ENCODE results near the gene FBF1.

- no peak for TF ChIP-seq CTCF (IDR thresholded peaks at IDR 0.05; ENCODE audit: extremely low read depth in 1 of 2, insufficient read depth in 1 of 2, low read depth in 1 of 2, low read length in 2 of 2)
- TF ChIP-seq POLR2A (IDR thresholded peaks at IDR 0.05; ENCODE audit: low read depth, low read length) = no peak
- TF ChIP-seq JUN (IDR thresholded peaks at IDR 0.05; ENCODE audit: borderline replicate concordance, insufficient read depth, insufficient read length, low read depth) = no peak
These were observed 39.9 kb downstream of the FBF1 start for GRCh38 chr17:75900691-75901533.

Measured in endothelial cell of umbilical vein (primary cell).